Stimulated activated CD8-positive, alpha-beta memory T cell treated with anti-CD3 and anti-CD28 coated beads, Interleukin-12 subunit alpha, Interleukin-12 subunit beta, amount 100 ng/mL, for 4 hours (primary cell): ENCODE measurements around the gene FLII.
"Not testable (repeated sequence)": the region's sequence is repeated elsewhere in the genome, so short reads cannot be mapped to it uniquely, and the experiment has no call there.

Experiments used
- DNase-seq: peaks from one replicate; pipeline ENCODE4 v3.0.0-alpha.2; 2020; ENCODE audit warnings: low read depth

Gene FLII

GRCh38 chr17:18218756-18219415 lies 39.7 kb downstream of the FLII start:
- DNase-seq = no peak

GRCh38 chr17:18217412-18218015 lies 41.0 kb downstream of the FLII start:
- DNase-seq = peak; percentile 48

GRCh38 chr17:18216906-18217305 lies 41.6 kb downstream of the FLII start:
- DNase-seq = not testable (repeated sequence)

- DNase-seq = no peak
Observed at GRCh38 chr17:18213666-18214270, 44.8 kb downstream of the FLII start.

- DNase-seq = no peak
Observed at GRCh38 chr17:18208092-18208491, 50.4 kb downstream of the FLII start.

- DNase-seq = no peak
Observed at GRCh38 chr17:18206962-18207361, 51.6 kb downstream of the FLII start.

- DNase-seq = no peak
Observed at GRCh38 chr17:18205861-18206260, 52.7 kb downstream of the FLII start.

- DNase-seq = no peak
Observed at GRCh38 chr17:18203308-18203707, 55.2 kb downstream of the FLII start.

- no peak for DNase-seq
Observed at GRCh38 chr17:18201108-18201507, 57.4 kb downstream of the FLII start.

- DNase-seq = no peak
Observed at GRCh38 chr17:18198530-18198929, 60.0 kb downstream of the FLII start.

- no peak for DNase-seq
Observed at GRCh38 chr17:18197535-18198194, 60.9 kb downstream of the FLII start.

GRCh38 chr17:18195246-18195645 lies 63.3 kb downstream of the FLII start:
- DNase-seq = no peak
